Endothelial cell of umbilical vein (primary cell): ENCODE measurements around the gene WNK4. TPM values are rescaled to one million over a fixed set of nuclear protein-coding genes. Genes with fewer than 3 reads are reported as not detected.

Experiments
- BruUV-seq: library from RNA; stranded (reverse); fragments of 400-500 nt; replicated peaks from 2 replicates; lab custom pipeline; 2021; lab: Mats Ljungman, UMichigan
- CTCF ChIA-PET: fragments of 300-600, 350-600 bp; sonication (Branson Sonifier 250); formaldehyde crosslinking; loops from one replicate; lab custom pipeline; 2021; ENCODE audit warnings: antibody characterized with exemption, inconsistent platforms; lab: Charles Lee
- POLR2A ChIA-PET: fragments of 300-600, 350-600 bp; sonication (Branson Sonifier 250); formaldehyde crosslinking; loops from one replicate; lab custom pipeline; 2021; ENCODE audit warnings: antibody characterized with exemption, inconsistent platforms; lab: Charles Lee
- DNase-seq: peaks from one replicate; pipeline ENCODE4 v3.0.0-alpha.2; 2011; ENCODE audit warnings: low read depth, low spot score
- FAIRE-seq: peaks from 2 replicates; lab custom pipeline; 2011; peaks lifted over from hg19 to GRCh38; lab: Jason Lieb, UNC
- H2AFZ ChIP-seq: 2 replicates; pipeline ENCODE4 v1.6.0; 2012; ENCODE audit warnings: low read depth, low read length, control low read depth, inconsistent platforms
- H3K27ac ChIP-seq: 2 replicates; pipeline ENCODE4 v1.5.1; 2011; ENCODE audit warnings: low read depth, mild to moderate bottlenecking, control low read depth, low read length, moderate library complexity; ENCODE audit not compliant: insufficient read depth
- H3K27me3 ChIP-seq, 2 experiments: 2 replicates each; pipeline versions ENCODE4 v1.6.0 to v1.6.1; 2011; ENCODE audit warnings: low read length in 2 of 2, mixed read lengths in 1 of 2; ENCODE audit not compliant: control insufficient read depth in 2 of 2, insufficient read depth in 2 of 2
- H3K36me3 ChIP-seq, 2 experiments: 2 replicates in 1 of 2; 3 replicates in 1 of 2; pipeline ENCODE4 v1.5.1; 2011; ENCODE audit warnings: low read length in 2 of 2, mild to moderate bottlenecking in 1 of 2, moderate library complexity in 1 of 2; ENCODE audit not compliant: control insufficient read depth in 2 of 2, insufficient read depth in 2 of 2; ENCODE audit errors: extremely low read depth in 1 of 2
- H3K4me1 ChIP-seq: 3 replicates; pipeline ENCODE4 v1.5.1; 2011; ENCODE audit warnings: mild to moderate bottlenecking, low read length; ENCODE audit not compliant: control insufficient read depth, insufficient read depth; ENCODE audit errors: extremely low read depth
- H3K4me2 ChIP-seq: 2 replicates; pipeline ENCODE4 v1.6.1; 2011; ENCODE audit warnings: low read length, control low read depth, mixed read lengths; ENCODE audit not compliant: insufficient read depth
- H3K4me3 ChIP-seq, 3 experiments: fragments of 200-600 bp in 1 of 3; sonication (generic), shearing (Covaris generic) in 1 of 3; replicated peaks in 1 of 3; 2 replicates each; pipeline ENCODE4 v1.5.1; 2011 to 2016; ENCODE audit warnings: control low read depth in 3 of 3, low read length in 3 of 3, mild to moderate bottlenecking in 2 of 3, inconsistent platforms in 1 of 3, low read depth in 1 of 3, moderate library complexity in 1 of 3; ENCODE audit not compliant: insufficient read depth in 1 of 3
- H3K79me2 ChIP-seq: 2 replicates; pipeline ENCODE4 v1.6.0; 2012; ENCODE audit warnings: low read length, inconsistent platforms; ENCODE audit not compliant: control insufficient read depth, insufficient read depth
- H3K9ac ChIP-seq: replicated peaks from 2 replicates; pipeline ENCODE3; 2011; ENCODE audit warnings: low read length, control low read depth; ENCODE audit not compliant: insufficient read depth; ENCODE audit errors: extremely low read depth
- H3K9me1 ChIP-seq: replicated peaks from 3 replicates; pipeline ENCODE4 v1.6.0; 2011; ENCODE audit warnings: mild to moderate bottlenecking, low read length; ENCODE audit not compliant: control insufficient read depth, insufficient read depth; ENCODE audit errors: extremely low read depth
- H3K9me3 ChIP-seq: replicated peaks from 2 replicates; pipeline ENCODE4 v1.5.1; 2012; ENCODE audit warnings: low read length, inconsistent platforms; ENCODE audit not compliant: control insufficient read depth, insufficient read depth
- H4K20me1 ChIP-seq: replicated peaks from 2 replicates; pipeline ENCODE3; 2011; ENCODE audit warnings: mild to moderate bottlenecking, low read length; ENCODE audit not compliant: control insufficient read depth, insufficient read depth; ENCODE audit errors: extremely low read depth
- EZH2 ChIP-seq: IDR thresholded peaks from 2 replicates; pipeline ENCODE4 v1.6.1; 2012; ENCODE audit warnings: borderline replicate concordance, low read depth, mild to moderate bottlenecking, moderate library complexity, low read length, inconsistent platforms; ENCODE audit not compliant: severe bottlenecking
- FOS ChIP-seq: IDR thresholded peaks from 2 replicates; pipeline ENCODE4 v1.6.1; 2011; ENCODE audit warnings: mild to moderate bottlenecking, low read length, moderate library complexity, borderline replicate concordance; ENCODE audit not compliant: insufficient read depth
- GATA2 ChIP-seq: IDR thresholded peaks from 2 replicates; pipeline ENCODE4 v1.7.0; 2011; ENCODE audit warnings: low read depth, mild to moderate bottlenecking, moderate library complexity, mixed read lengths, low read length; ENCODE audit not compliant: insufficient read length, insufficient read depth
- JUN ChIP-seq: IDR thresholded peaks from 2 replicates; pipeline ENCODE4 v1.6.1; 2011; ENCODE audit warnings: borderline replicate concordance, low read depth; ENCODE audit not compliant: insufficient read length, insufficient read depth
- MYC ChIP-seq: IDR thresholded peaks from one replicate; pipeline ENCODE4 v1.6.1; 2011; ENCODE audit warnings: mild to moderate bottlenecking, low read depth, low read length
- POLR2A ChIP-seq: IDR thresholded peaks from 2 replicates; pipeline ENCODE4 v1.6.1; 2012; ENCODE audit warnings: low read depth, mild to moderate bottlenecking, control low read depth, low read length
- POLR2AphosphoS5 ChIP-seq: IDR thresholded peaks from 2 replicates; pipeline ENCODE4 v1.6.1; 2012; ENCODE audit warnings: low read depth, mild to moderate bottlenecking, control low read depth, low read length, moderate library complexity; ENCODE audit not compliant: insufficient read depth
- dilution Hi-C: fragments of 300-500 bp; cut with MboI; formaldehyde crosslinking; loops from one replicate; pipeline ENCODE4 v1.15.0; 2019; ENCODE audit warnings: low sequenced_read_pairs; ENCODE audit not compliant: extremely low pct_ligation_motif_present
- intact Hi-C: fragments of 100-400 bp; cut with micrococcal nuclease; formaldehyde crosslinking; loops from one replicate; pipeline ENCODE4 v1.10.0; 2022
- polyA plus RNA-seq, 4 experiments: library from polyadenylated mRNA; depleted of rRNA in 3 of 4; stranded (reverse) in 3 of 4; unstranded in 1 of 4; fragments of >200 nt; gene quantifications; 2 replicates each; pipeline versions ENCODE4 v1.2.1 to v1.2.3, GENCODE V29; 2011 to 2012; ENCODE audit warnings: missing spikeins in 1 of 4
- total RNA-seq: library from RNA; stranded (reverse); gene quantifications from 2 replicates; pipeline ENCODE4 v1.2.3, GENCODE V29; 2021
- TF ChIP-seq, protein P1 (sequence below): IDR thresholded peaks from 2 replicates; pipeline ENCODE4 v1.6.1; 2011; ENCODE audit not compliant: insufficient read depth, insufficient read length
- TF ChIP-seq, protein P2 (sequence below), 2 donors: IDR thresholded peaks; 1 replicate in 1 of 2; 2 replicates in 1 of 2; pipeline ENCODE4 v1.5.1; 2011; ENCODE audit warnings: low read length in 2 of 2, mild to moderate bottlenecking in 2 of 2, moderate library complexity in 2 of 2, control low read depth in 1 of 2, inconsistent platforms in 1 of 2, low read depth in 1 of 2; ENCODE audit not compliant: insufficient read depth in 1 of 2; ENCODE audit errors: extremely low read depth in 1 of 2

The WNK4 gene
- total and polyA plus RNA-seq, 2 donors (not counting 3 experiments of a cell fraction or from before 2014, with no cell fraction given) = 0.84 to 1.9 TPM

- CTCF ChIA-PET = interaction anchor here (0.8 to 1.2 kb wide), 6 partner anchors 8 to 121 kb away, joined by 3 to 6 read pairs (median 3); partner anchors contain the start of gene PSME3
- POLR2A ChIA-PET = no interaction called here
- H3K36me3 ChIP-seq = peaks cover 19 to 21% of the 10 kb centered on the region in 2 experiments
- no peak overlapping the region for H3K4me2 ChIP-seq
- intact Hi-C loops (no loop called here), dilution Hi-C loops (loop anchor here (10.0 kb wide), 1 partner anchor 213 kb away; the partner anchor contains the start of genes RETREG3 and TUBG1)
- H3K9me1 ChIP-seq = no peaks in the 10 kb centered on the region
- no peaks in the 10 kb centered on the region for H3K9me3 ChIP-seq
- no peaks in the 10 kb centered on the region for H4K20me1 ChIP-seq
- FAIRE-seq (no peak), DNase-seq (no peak)
- H3K27me3 ChIP-seq = no peaks in the 10 kb centered on the region
- no peak overlapping the region for H3K27ac ChIP-seq
- no peak overlapping the region for H2AFZ ChIP-seq
- no peak overlapping the region for H3K9ac ChIP-seq
- BruUV-seq = no TSS peak
- TF ChIP-seq FOS (no peak), MYC (no peak), JUN (no peak), EZH2 (no peak), GATA2 (no peak), POLR2AphosphoS5 (no peak)
- TF ChIP-seq, protein P1, sequence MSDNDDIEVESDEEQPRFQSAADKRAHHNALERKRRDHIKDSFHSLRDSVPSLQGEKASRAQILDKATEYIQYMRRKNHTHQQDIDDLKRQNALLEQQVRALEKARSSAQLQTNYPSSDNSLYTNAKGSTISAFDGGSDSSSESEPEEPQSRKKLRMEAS = no peak
- peaks cover 7% of the 10 kb centered on the region for H3K79me2 ChIP-seq
- H3K4me3 ChIP-seq = no peak overlapping the region
- peaks cover 20% of the 10 kb centered on the region for H3K4me1 ChIP-seq
Measured at GRCh38 chr17:42817866-42818265, 37.5 kb downstream of the WNK4 start.

- H3K4me3 ChIP-seq = no peak overlapping the region
- dilution Hi-C loops (loop anchor here (10.0 kb wide), 1 partner anchor 214 kb away; the partner anchor contains the start of genes RETREG3 and TUBG1), intact Hi-C loops (no loop called here)
- no peak for FAIRE-seq
- H3K9me1 ChIP-seq = no peaks in the 10 kb centered on the region
- CTCF ChIA-PET = interaction anchor here (0.8 to 1.2 kb wide), 5 partner anchors 8 to 111 kb away, joined by 3 to 6 read pairs (median 3); partner anchors contain the start of gene PSME3
- no peak overlapping the region for H3K9ac ChIP-seq
- H3K4me1 ChIP-seq = peaks cover 22% of the 10 kb centered on the region
- no peak for TF ChIP-seq POLR2A
- TF ChIP-seq, protein P2, sequence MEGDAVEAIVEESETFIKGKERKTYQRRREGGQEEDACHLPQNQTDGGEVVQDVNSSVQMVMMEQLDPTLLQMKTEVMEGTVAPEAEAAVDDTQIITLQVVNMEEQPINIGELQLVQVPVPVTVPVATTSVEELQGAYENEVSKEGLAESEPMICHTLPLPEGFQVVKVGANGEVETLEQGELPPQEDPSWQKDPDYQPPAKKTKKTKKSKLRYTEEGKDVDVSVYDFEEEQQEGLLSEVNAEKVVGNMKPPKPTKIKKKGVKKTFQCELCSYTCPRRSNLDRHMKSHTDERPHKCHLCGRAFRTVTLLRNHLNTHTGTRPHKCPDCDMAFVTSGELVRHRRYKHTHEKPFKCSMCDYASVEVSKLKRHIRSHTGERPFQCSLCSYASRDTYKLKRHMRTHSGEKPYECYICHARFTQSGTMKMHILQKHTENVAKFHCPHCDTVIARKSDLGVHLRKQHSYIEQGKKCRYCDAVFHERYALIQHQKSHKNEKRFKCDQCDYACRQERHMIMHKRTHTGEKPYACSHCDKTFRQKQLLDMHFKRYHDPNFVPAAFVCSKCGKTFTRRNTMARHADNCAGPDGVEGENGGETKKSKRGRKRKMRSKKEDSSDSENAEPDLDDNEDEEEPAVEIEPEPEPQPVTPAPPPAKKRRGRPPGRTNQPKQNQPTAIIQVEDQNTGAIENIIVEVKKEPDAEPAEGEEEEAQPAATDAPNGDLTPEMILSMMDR (IDR thresholded peaks at IDR 0.05; ENCODE audit: extremely low read depth in 1 of 2, insufficient read depth in 1 of 2, low read depth in 1 of 2, low read length in 2 of 2) = no peak
- TF ChIP-seq, protein P1 = no peak
- no peak for TF ChIP-seq MYC
- no peak for TF ChIP-seq EZH2
- no peak for TF ChIP-seq GATA2
- TF ChIP-seq FOS = no peak
- TF ChIP-seq JUN = no peak
- no peak for TF ChIP-seq POLR2AphosphoS5
- peaks cover 19 to 21% of the 10 kb centered on the region in 2 experiments for H3K36me3 ChIP-seq
- H3K27me3 ChIP-seq = no peaks in the 10 kb centered on the region
- no peaks in the 10 kb centered on the region for H4K20me1 ChIP-seq
- peaks cover 11% of the 10 kb centered on the region for H3K79me2 ChIP-seq
- no peak overlapping the region for H2AFZ ChIP-seq
- no TSS peak for BruUV-seq
- DNase-seq = no peak
- POLR2A ChIA-PET = no interaction called here
- no peak overlapping the region for H3K27ac ChIP-seq
- H3K4me2 ChIP-seq = no peak overlapping the region
- no peaks in the 10 kb centered on the region for H3K9me3 ChIP-seq
Measured at GRCh38 chr17:42818379-42818778, 38.0 kb downstream of the WNK4 start.
